ENCODE measurements around the gene SLAIN1. TPM values are rescaled to one million over a fixed set of nuclear protein-coding genes. Genes with fewer than 3 reads are reported as not detected.

Gene SLAIN1
- total and polyA plus RNA-seq, 10 of the 15 experiments (the other 5 are each of a cell fraction or from before 2014, with no cell fraction given): 11.9 to 140 (median 56.9) TPM

GRCh38 chr13:77741597-77741972 is 44.1 kb downstream of the SLAIN1 start (continued):
- TF ChIP-seq SMC3 (IDR thresholded peaks at IDR 0.05; ENCODE audit: borderline replicate concordance, low read length) (no peak), CHD1 (IDR thresholded peaks at IDR 0.05; ENCODE audit: low read depth, low read length) (no peak), BHLHE40 (IDR thresholded peaks at IDR 0.05; ENCODE audit: borderline replicate concordance in 1 of 2, low read depth in 2 of 2, low read length in 1 of 2) (no peak), NKRF (conservative IDR thresholded peaks at IDR 0.05) (no peak), LARP7 (IDR thresholded peaks at IDR 0.05) (no peak), POLR2AphosphoS5 (IDR thresholded peaks at IDR 0.05; ENCODE audit: low read length) (no peak), TARDBP (IDR thresholded peaks at IDR 0.05; ENCODE audit: borderline replicate concordance) (no peak)

GRCh38 chr13:77742801-77743200 is 45.3 kb downstream of the SLAIN1 start:
- ATAC-seq (no peak), DNase-seq (ENCODE audit: low read depth, low spot score) (no peak), FAIRE-seq (no peak)
- Histone ChIP-seq H3K79me2 (ENCODE audit: control insufficient read depth, insufficient read depth, low read length) (no peaks in the 10 kb centered on the region), H3K27ac (ENCODE audit: control insufficient read depth, insufficient read depth) (no peak overlapping the region), H3K4me1 (ENCODE audit: control insufficient read depth, insufficient read depth, low read length) (peaks cover 3% of the 10 kb centered on the region; the same call in 1 of the 2 replicates), H3K36me3 (ENCODE audit: control insufficient read depth in 2 of 2, insufficient read depth in 2 of 2, low read length in 1 of 2) (no peaks in the 10 kb centered on the region; a peak in 2 of 4 replicates), H3K4me2 (ENCODE audit: control insufficient read depth, insufficient read depth) (no peak overlapping the region), H3K27me3 (replicated peaks in 1 of 2; ENCODE audit: control insufficient read depth in 2 of 2, insufficient read depth in 2 of 2, low read length in 1 of 2) (no peaks in the 10 kb centered on the region), H2AFZ (ENCODE audit: control insufficient read depth, low read depth, low read length) (no peak overlapping the region), H3K4me3 (no peak overlapping the region), H3K9me3 (replicated peaks; ENCODE audit: control insufficient read depth, insufficient read depth, low read length) (no peaks in the 10 kb centered on the region), H3K9ac (ENCODE audit: control insufficient read depth, insufficient read depth, low read length) (no peak overlapping the region), H4K20me1 (ENCODE audit: control insufficient read depth, insufficient read depth) (no peaks in the 10 kb centered on the region)
- SMC1A ChIA-PET (ENCODE audit: uncharacterized antibody, unreplicated experiment): interaction anchor here (0.8 to 3.3 kb wide), 5 partner anchors 10 to 379 kb away, joined by 3 to 12 read pairs (median 4); no protein-coding TSS in a partner anchor
- RAD21 ChIA-PET (ENCODE audit: unreplicated experiment): interaction anchor here (1.0 to 1.7 kb wide), 3 partner anchors 41 to 150 kb away, joined by 3 to 7 read pairs (median 5); no protein-coding TSS in a partner anchor
- WGBS (ENCODE audit: insufficient coverage, insufficient replicate concordance, low lambda C conversion rate, missing lambda C conversion rate): 100% methylated on average over 2 of the region's 2 CpGs
- in situ Hi-C loops (cut with MboI) (no loop called here), intact Hi-C loops (cut with micrococcal nuclease; ENCODE audit: unreplicated experiment) (no loop called here)
- no TSS peak for BruUV-seq (replicated peaks)
- POLR2A ChIA-PET: no interaction called here
- CTCF ChIA-PET: interaction anchor here (1.0 to 1.5 kb wide), 6 partner anchors 8 to 169 kb away, joined by 3 to 9 read pairs (median 3); no protein-coding TSS in a partner anchor
- no peak for TF ChIP-seq NFXL1 (IDR thresholded peaks at IDR 0.05; ENCODE audit: borderline replicate concordance)
- TF ChIP-seq NFYA (IDR thresholded peaks at IDR 0.05; ENCODE audit: borderline replicate concordance, low read depth, low read length): no peak
- no peak for TF ChIP-seq BCL11A (IDR thresholded peaks at IDR 0.05; ENCODE audit: low read depth, low read length)
- TF ChIP-seq MLLT1 (IDR thresholded peaks at IDR 0.05): no peak
- no peak for TF ChIP-seq BRCA1 (IDR thresholded peaks at IDR 0.05; ENCODE audit: low read depth, low read length)
- no peak for TF ChIP-seq CUX1 (IDR thresholded peaks at IDR 0.05; ENCODE audit: insufficient replicate concordance, low read depth, low read length)
- no peak for TF ChIP-seq CREM (IDR thresholded peaks at IDR 0.05; ENCODE audit: low read depth)
- no peak for TF ChIP-seq SMAD1 (IDR thresholded peaks at IDR 0.05; ENCODE audit: low read depth, partially characterized antibody)
- TF ChIP-seq EED (IDR thresholded peaks at IDR 0.05; ENCODE audit: low read depth): no peak

All from GM12878 (cell line).